OCI-LY1 (cell line): ENCODE measurements around the gene INTS13.

Experiments
- H2AFZ ChIP-seq: fragments of 200-600 bp; sonication (generic), shearing (Covaris generic); 2 replicates; pipeline ENCODE4 v1.6.0; 2014; ENCODE audit warnings: antibody characterized with exemption, mild to moderate bottlenecking, low read length
- H3F3A ChIP-seq: fragments of 200-600 bp; sonication (generic), shearing (Covaris generic); 2 replicates; pipeline ENCODE4 v1.6.0; 2014; ENCODE audit warnings: mild to moderate bottlenecking, antibody characterized with exemption, low read length, moderate library complexity; ENCODE audit not compliant: insufficient read depth
- H3K27ac ChIP-seq: fragments of 200-600 bp; sonication (generic); 2 replicates; pipeline ENCODE4 v1.5.1; 2014; ENCODE audit warnings: low read length, mixed run types, mild to moderate bottlenecking, low read depth; ENCODE audit not compliant: poor library complexity, severe bottlenecking
- H3K27me3 ChIP-seq: fragments of 200-600 bp; sonication (generic); 2 replicates; pipeline ENCODE4 v1.6.0; 2014; ENCODE audit warnings: antibody characterized with exemption, mild to moderate bottlenecking, low read length, moderate library complexity; ENCODE audit not compliant: insufficient read depth
- H3K36me3 ChIP-seq: fragments of 200-600 bp; sonication (generic); 2 replicates; pipeline ENCODE4 v1.6.1; 2014; ENCODE audit warnings: mild to moderate bottlenecking, antibody characterized with exemption, low read length, moderate library complexity, mixed read lengths; ENCODE audit not compliant: insufficient read depth
- H3K4me1 ChIP-seq: fragments of 200-600 bp; sonication (generic); 2 replicates; pipeline ENCODE4 v1.5.1; 2014; ENCODE audit warnings: mild to moderate bottlenecking, low read length, moderate library complexity; ENCODE audit not compliant: insufficient read depth, severe bottlenecking
- H3K4me2 ChIP-seq: fragments of 200-600 bp; sonication (generic), shearing (Covaris generic); 2 replicates; pipeline ENCODE4 v1.6.1; 2014; ENCODE audit warnings: low read length
- H3K4me3 ChIP-seq: fragments of 200-600 bp; sonication (generic); 2 replicates; pipeline ENCODE4 v1.5.1; 2014; ENCODE audit warnings: low read length, low read depth, mild to moderate bottlenecking, mixed read lengths; ENCODE audit not compliant: poor library complexity, severe bottlenecking
- H3K79me2 ChIP-seq: fragments of 200-600 bp; shearing (Covaris generic); 2 replicates; pipeline ENCODE4 v1.6.1; 2016; ENCODE audit warnings: mixed run types, low read length, mixed read lengths; ENCODE audit not compliant: insufficient read depth
- H3K9ac ChIP-seq: fragments of 200-600 bp; sonication (generic), shearing (Covaris generic); 2 replicates; pipeline ENCODE4 v1.6.1; 2014; ENCODE audit warnings: mild to moderate bottlenecking, low read length, mixed read lengths
- H3K9me2 ChIP-seq: fragments of 200-600 bp; sonication (generic), shearing (Covaris generic); 2 replicates; pipeline ENCODE4 v1.6.1; 2014; ENCODE audit warnings: low read depth, mild to moderate bottlenecking, low read length, mixed read lengths
- H3K9me3 ChIP-seq: fragments of 200-600 bp; shearing (Covaris generic); 2 replicates; pipeline ENCODE4 v1.6.1; 2014; ENCODE audit warnings: low read length, mixed read lengths
- H4K20me1 ChIP-seq: fragments of 200-600 bp; sonication (generic), shearing (Covaris generic); 2 replicates; pipeline ENCODE4 v1.6.0; 2016; ENCODE audit warnings: mild to moderate bottlenecking, low read length; ENCODE audit not compliant: insufficient read depth
- EZH2 ChIP-seq: fragments of 200-600 bp; sonication (generic), shearing (Covaris generic); IDR thresholded peaks from 2 replicates; pipeline ENCODE4 v1.8.0; 2017; ENCODE audit warnings: borderline replicate concordance, mixed run types, mild to moderate bottlenecking, antibody characterized with exemption, low read length, moderate library complexity, mixed read lengths
- TF ChIP-seq, protein P1 (sequence below): fragments of 200-600 bp; sonication (generic), shearing (Covaris generic); IDR thresholded peaks from 2 replicates; pipeline ENCODE4 v1.5.1; 2017; ENCODE audit warnings: mild to moderate bottlenecking, antibody characterized with exemption, low read length, moderate library complexity, mixed read lengths

The INTS13 gene

GRCh38 chr12:26872625-26873024 lies 65.2 kb downstream of the INTS13 start:
- Histone ChIP-seq H3K36me3 (no peaks in the 10 kb centered on the region), H3F3A (no peaks in the 10 kb centered on the region), H3K4me1 (peaks cover 34% of the 10 kb centered on the region), H3K4me3 (no peak overlapping the region), H3K9me2 (no peaks in the 10 kb centered on the region), H3K27me3 (no peaks in the 10 kb centered on the region), H2AFZ (no peak overlapping the region), H3K27ac (no peak overlapping the region), H3K79me2 (no peaks in the 10 kb centered on the region), H4K20me1 (no peaks in the 10 kb centered on the region), H3K4me2 (no peak overlapping the region), H3K9ac (no peak overlapping the region), H3K9me3 (no peaks in the 10 kb centered on the region)
- no peak for TF ChIP-seq EZH2
- TF ChIP-seq, protein P1, sequence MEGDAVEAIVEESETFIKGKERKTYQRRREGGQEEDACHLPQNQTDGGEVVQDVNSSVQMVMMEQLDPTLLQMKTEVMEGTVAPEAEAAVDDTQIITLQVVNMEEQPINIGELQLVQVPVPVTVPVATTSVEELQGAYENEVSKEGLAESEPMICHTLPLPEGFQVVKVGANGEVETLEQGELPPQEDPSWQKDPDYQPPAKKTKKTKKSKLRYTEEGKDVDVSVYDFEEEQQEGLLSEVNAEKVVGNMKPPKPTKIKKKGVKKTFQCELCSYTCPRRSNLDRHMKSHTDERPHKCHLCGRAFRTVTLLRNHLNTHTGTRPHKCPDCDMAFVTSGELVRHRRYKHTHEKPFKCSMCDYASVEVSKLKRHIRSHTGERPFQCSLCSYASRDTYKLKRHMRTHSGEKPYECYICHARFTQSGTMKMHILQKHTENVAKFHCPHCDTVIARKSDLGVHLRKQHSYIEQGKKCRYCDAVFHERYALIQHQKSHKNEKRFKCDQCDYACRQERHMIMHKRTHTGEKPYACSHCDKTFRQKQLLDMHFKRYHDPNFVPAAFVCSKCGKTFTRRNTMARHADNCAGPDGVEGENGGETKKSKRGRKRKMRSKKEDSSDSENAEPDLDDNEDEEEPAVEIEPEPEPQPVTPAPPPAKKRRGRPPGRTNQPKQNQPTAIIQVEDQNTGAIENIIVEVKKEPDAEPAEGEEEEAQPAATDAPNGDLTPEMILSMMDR = no peak

GRCh38 chr12:26871985-26872384 lies 65.8 kb downstream of the INTS13 start:
- Histone ChIP-seq H3K4me3 (no peak overlapping the region), H3K27me3 (no peaks in the 10 kb centered on the region), H3K79me2 (no peaks in the 10 kb centered on the region), H3K4me2 (no peak overlapping the region), H3K9ac (no peak overlapping the region), H3K27ac (no peak overlapping the region), H3K9me3 (no peaks in the 10 kb centered on the region), H3K36me3 (no peaks in the 10 kb centered on the region), H3K9me2 (no peaks in the 10 kb centered on the region), H3F3A (no peaks in the 10 kb centered on the region), H3K4me1 (peaks cover 40% of the 10 kb centered on the region), H2AFZ (no peak overlapping the region), H4K20me1 (no peaks in the 10 kb centered on the region)
- no peak for TF ChIP-seq EZH2
- TF ChIP-seq, protein P1 = no peak

GRCh38 chr12:26870491-26871419 lies 67.0 kb downstream of the INTS13 start:
- H3K4me3 ChIP-seq = no peak overlapping the region
- no peak overlapping the region for H3K27ac ChIP-seq
- no peak for TF ChIP-seq EZH2
- TF ChIP-seq, protein P1 = no peak

More at GRCh38 chr12:26870491-26871419, 67.0 kb downstream of the INTS13 start:
- H4K20me1 ChIP-seq = no peaks in the 10 kb centered on the region
- H3K27me3 ChIP-seq = no peaks in the 10 kb centered on the region
- no peaks in the 10 kb centered on the region for H3F3A ChIP-seq
- no peaks in the 10 kb centered on the region for H3K79me2 ChIP-seq
- no peaks in the 10 kb centered on the region for H3K9me3 ChIP-seq
- no peak overlapping the region for H3K4me2 ChIP-seq
- no peaks in the 10 kb centered on the region for H3K9me2 ChIP-seq
- H2AFZ ChIP-seq = no peak overlapping the region
- no peak overlapping the region for H3K9ac ChIP-seq
- H3K4me1 ChIP-seq = peaks cover 51% of the 10 kb centered on the region
- no peaks in the 10 kb centered on the region for H3K36me3 ChIP-seq
